Measurements from ENCODE around the gene DOCK9.

GRCh38 chr13:98974053-98974452, 3.8 kb downstream of the DOCK9 start:
- TF ChIP-seq CTCF (IDR thresholded peaks at IDR 0.05; ENCODE audit: poor library complexity) (no peak), EZH2 (IDR thresholded peaks at IDR 0.05; ENCODE audit: borderline replicate concordance) (no peak), EZH2phosphoT487 (IDR thresholded peaks at IDR 0.05; ENCODE audit: low read depth, severe bottlenecking, unreplicated experiment) (no peak)

Measured in hepatocyte (in vitro differentiated cells).